Keratinocyte (primary cell): Measurements from ENCODE around the gene GPN3.
"Not testable (repeated sequence)": the region's sequence is repeated elsewhere in the genome, so short reads cannot be mapped to it uniquely, and the experiment has no call there.

Source experiments
- EZH2 ChIP-seq: IDR thresholded peaks from one replicate; pipeline ENCODE4 v1.6.1; 2012; ENCODE audit warnings: inconsistent platforms, mild to moderate bottlenecking, low read length, moderate library complexity
- TF ChIP-seq, protein P1 (sequence below), 3 experiments: IDR thresholded peaks in 1 of 3; conservative IDR thresholded peaks in 1 of 3; optimal IDR thresholded peaks in 1 of 3; 2 replicates in 2 of 3; 3 replicates in 1 of 3; pipeline versions ENCODE3 to v1.5.1; 2011; ENCODE audit warnings: low read length in 3 of 3, mild to moderate bottlenecking in 3 of 3, moderate library complexity in 2 of 3, control low read depth in 1 of 3, inconsistent platforms in 1 of 3; ENCODE audit not compliant: insufficient read depth in 2 of 3; ENCODE audit errors: extremely low read depth in 1 of 3

DNA sequence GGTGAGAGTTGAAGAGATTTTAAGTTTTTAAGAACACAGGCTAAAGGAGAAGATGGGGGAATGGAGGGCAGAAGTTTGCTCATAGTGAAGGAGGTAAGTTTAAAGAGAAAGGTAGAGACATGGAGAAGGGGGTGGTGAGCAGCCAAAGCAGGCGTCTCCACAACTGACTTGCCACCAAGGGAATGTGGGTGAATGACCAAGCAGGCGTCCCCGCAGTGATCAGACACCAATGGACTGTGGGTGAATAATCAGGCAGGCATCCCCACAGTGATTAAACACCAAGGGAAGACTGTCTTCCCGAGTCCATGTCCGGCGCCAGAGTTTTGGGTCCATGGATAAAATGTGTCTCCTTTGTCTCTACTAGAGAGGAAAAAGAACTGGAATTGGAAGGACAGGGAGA is 58.0 kb downstream of the GPN3 start:
- TF ChIP-seq, protein P1, sequence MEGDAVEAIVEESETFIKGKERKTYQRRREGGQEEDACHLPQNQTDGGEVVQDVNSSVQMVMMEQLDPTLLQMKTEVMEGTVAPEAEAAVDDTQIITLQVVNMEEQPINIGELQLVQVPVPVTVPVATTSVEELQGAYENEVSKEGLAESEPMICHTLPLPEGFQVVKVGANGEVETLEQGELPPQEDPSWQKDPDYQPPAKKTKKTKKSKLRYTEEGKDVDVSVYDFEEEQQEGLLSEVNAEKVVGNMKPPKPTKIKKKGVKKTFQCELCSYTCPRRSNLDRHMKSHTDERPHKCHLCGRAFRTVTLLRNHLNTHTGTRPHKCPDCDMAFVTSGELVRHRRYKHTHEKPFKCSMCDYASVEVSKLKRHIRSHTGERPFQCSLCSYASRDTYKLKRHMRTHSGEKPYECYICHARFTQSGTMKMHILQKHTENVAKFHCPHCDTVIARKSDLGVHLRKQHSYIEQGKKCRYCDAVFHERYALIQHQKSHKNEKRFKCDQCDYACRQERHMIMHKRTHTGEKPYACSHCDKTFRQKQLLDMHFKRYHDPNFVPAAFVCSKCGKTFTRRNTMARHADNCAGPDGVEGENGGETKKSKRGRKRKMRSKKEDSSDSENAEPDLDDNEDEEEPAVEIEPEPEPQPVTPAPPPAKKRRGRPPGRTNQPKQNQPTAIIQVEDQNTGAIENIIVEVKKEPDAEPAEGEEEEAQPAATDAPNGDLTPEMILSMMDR (optimal IDR thresholded peaks at IDR 0.05 in 1 of 3, IDR thresholded peaks at IDR 0.05 in 1 of 3, conservative IDR thresholded peaks at IDR 0.05 in 1 of 3; ENCODE audit: extremely low read depth in 1 of 3, insufficient read depth in 2 of 3, low read length in 3 of 3), result not testable (repeated sequence)
- not testable (repeated sequence) for TF ChIP-seq EZH2
